Ecto neural progenitor cell (in vitro differentiated cells): Measurements from ENCODE around the gene PCDHA3.
"Not testable (repeated sequence)": the region's sequence is repeated elsewhere in the genome, so short reads cannot be mapped to it uniquely, and the experiment has no call there.

ENCODE experiments used
- DNase-seq: peaks from one replicate; pipeline ENCODE4 v3.0.0-alpha.2; 2018; ENCODE audit warnings: low spot score

The PCDHA3 gene

GRCh38 chr5:140821375-140822280 is 20.8 kb downstream of the PCDHA3 start, which contains the start of gene PCDHA5:
PCDHA5 (plus strand) TSS chr5:140821613.
- DNase-seq = no peak

DNA sequence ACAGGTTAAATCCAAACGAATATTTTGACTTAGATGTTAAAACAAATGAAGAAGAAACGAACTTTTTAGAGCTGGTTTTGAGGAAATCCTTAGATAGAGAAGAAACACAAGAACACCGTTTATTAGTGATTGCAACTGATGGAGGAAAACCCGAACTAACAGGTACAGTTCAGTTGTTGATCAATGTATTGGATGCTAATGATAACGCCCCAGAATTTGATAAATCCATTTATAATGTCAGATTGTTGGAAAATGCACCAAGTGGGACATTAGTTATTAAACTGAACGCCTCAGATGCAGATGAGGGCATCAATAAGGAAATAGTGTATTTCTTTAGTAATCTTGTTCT is 21.4 kb downstream of the PCDHA3 start:
- DNase-seq = no peak

DNA sequence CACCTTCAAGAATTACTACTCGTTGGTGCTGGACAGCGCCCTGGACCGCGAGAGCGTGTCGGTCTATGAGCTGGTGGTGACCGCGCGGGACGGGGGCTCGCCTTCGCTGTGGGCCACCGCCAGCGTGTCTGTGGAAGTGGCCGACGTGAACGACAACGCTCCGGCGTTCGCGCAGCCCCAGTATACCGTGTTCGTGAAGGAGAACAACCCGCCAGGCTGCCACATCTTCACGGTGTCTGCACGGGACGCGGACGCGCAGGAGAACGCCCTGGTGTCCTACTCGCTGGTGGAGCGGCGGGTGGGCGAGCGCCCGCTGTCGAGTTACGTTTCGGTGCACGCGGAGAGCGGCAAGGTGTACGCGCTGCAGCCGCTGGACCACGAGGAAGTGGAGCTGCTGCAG is 22.1 kb downstream of the PCDHA3 start:
- not testable (repeated sequence) for DNase-seq

DNA sequence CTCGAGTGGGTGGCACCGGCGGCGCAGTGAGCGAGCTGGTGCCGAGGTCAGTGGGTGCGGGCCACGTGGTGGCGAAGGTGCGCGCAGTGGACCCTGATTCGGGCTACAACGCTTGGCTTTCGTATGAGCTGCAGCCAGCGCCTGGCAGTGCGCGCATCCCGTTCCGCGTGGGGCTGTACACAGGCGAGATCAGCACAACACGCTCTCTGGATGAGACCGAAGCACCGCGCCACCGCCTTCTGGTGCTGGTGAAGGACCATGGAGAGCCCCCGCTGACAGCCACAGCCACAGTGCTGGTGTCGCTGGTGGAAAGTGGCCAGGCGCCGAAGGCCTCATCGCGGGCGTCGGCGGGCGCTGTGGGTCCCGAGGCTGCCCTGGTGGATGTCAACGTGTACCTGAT is 22.6 kb downstream of the PCDHA3 start:
- no peak for DNase-seq

DNA sequence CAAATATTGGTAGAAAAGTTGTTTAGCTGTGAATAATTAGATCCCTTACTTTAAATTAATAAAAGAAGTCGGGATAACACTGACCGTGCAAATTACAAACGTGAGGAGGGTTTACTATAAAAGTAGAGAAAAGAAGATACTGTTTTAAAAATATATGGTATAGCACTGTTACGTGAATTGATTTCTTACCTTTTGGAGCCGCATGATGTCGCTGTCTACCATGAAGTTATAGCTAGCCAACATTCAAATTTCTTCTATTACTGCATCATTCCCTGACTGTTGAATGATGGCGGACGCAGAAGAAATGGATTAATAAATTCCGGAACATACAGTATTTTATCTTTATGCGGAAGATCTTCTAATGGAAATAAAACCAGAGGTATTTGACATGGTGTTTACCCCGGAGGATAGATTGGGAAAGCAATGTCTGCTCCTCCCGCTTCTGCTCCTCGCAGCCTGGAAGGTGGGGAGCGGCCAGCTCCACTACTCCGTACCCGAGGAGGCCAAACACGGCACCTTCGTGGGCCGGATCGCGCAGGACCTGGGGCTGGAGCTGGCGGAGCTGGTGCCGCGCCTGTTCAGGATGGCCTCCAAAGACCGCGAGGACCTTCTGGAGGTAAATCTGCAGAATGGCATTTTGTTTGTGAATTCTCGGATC is 27.0 kb downstream of the PCDHA3 start, which contains the start of gene PCDHA6:
TSS of gene PCDHA6 (plus strand) at position 257 of the 658 bp plus-strand sequence. CDS start at position 389, 132 bp downstream.
- no peak for DNase-seq

DNA sequence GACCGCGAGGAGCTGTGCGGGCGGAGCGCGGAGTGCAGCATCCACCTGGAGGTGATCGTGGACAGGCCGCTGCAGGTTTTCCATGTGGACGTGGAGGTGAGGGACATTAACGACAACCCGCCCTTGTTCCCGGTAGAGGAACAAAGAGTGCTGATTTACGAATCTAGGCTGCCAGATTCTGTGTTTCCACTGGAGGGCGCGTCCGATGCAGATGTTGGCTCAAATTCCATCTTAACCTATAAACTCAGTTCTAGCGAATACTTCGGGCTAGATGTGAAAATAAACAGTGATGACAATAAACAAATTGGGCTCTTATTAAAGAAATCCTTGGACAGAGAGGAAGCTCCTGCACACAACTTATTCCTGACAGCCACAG is 27.5 kb downstream of the PCDHA3 start:
- no peak for DNase-seq

DNA sequence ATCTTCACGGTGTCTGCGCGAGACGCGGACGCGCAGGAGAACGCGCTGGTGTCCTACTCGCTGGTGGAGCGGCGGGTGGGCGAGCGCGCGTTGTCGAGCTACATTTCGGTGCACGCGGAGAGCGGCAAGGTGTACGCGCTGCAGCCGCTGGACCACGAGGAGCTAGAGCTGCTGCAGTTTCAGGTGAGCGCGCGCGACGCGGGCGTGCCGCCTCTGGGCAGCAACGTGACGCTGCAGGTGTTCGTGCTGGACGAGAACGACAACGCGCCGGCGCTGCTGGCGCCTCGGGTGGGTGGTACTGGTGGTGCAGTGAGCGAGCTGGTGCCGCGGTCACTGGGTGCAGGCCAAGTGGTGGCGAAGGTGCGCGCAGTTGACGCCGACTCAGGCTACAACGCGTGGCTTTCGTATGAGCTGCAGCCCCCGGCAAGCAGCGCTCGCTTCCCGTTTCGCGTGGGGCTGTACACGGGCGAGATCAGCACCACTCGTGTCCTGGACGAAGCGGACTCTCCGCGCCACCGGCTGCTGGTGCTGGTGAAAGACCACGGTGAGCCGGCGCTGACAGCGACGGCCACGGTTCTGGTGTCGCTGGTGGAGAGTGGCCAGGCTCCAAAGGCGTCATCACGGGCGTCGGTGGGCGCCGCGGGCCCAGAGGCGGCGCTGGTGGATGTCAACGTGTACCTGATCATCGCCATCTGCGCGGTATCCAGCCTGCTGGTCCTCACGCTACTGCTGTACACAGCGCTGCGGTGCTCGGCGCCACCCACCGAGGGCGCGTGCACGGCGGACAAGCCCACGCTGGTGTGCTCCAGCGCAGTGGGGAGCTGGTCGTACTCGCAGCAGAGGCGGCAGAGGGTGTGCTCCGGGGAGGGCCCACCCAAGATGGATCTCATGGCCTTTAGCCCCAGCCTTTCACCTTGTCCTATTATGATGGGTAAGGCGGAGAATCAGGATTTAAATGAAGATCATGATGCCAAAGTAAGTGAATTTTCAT is 28.9 kb downstream of the PCDHA3 start:
- not testable (repeated sequence) for DNase-seq

DNA sequence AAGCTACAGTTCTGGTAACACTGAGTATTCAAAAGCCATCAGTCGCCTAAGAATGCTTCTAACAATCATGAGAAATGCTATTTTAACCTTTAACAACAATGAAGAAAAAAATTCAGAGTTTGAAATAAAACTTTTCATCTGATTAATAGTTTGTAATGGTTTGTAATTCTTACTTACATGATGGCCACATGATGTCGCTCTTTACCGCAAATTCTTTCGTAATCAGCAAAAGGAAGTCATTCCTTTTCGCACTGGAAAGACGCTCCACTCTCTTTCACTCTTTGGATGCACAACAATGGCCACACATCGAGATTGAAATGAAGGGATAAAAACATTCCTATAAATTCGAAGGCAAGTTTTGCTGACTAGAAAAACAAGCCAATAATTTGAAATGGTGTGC is 33.1 kb downstream of the PCDHA3 start, which contains the start of gene PCDHA7:
TSS of gene PCDHA7 (plus strand) at position 277 of the 400 bp plus-strand sequence. CDS start at position 392, 115 bp downstream.
- no peak for DNase-seq

- DNase-seq = not testable (repeated sequence)
Measured at GRCh38 chr5:140834439-140835008, 33.7 kb downstream of the PCDHA3 start.

DNA sequence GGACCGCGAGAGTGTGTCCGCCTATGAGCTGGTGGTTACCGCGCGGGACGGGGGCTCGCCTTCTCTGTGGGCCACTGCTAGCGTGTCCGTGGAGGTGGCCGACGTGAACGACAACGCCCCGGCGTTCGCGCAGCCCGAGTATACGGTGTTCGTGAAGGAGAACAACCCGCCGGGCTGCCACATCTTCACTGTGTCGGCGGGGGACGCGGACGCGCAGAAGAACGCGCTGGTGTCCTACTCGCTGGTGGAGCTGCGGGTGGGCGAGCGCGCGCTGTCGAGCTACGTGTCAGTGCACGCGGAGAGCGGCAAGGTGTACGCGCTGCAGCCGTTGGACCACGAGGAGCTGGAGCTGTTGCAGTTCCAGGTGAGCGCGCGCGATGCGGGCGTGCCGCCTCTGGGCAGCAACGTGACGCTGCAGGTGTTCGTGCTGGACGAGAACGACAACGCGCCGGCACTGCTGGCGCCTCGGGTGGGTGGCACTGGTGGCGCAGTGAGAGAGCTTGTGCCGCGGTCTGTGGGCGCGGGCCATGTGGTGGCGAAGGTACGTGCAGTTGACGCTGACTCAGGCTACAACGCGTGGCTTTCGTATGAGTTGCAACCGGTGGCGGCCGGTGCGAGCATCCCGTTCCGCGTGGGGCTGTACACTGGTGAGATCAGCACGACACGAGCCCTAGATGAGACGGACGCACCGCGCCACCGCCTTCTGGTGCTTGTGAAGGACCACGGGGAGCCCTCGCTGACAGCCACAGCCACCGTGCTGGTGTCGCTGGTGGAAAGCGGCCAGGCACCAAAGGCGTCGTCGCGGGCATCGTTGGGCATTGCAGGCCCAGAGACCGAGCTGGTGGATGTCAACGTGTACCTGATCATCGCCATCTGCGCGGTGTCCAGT is 35.0 kb downstream of the PCDHA3 start:
- no peak for DNase-seq

DNA sequence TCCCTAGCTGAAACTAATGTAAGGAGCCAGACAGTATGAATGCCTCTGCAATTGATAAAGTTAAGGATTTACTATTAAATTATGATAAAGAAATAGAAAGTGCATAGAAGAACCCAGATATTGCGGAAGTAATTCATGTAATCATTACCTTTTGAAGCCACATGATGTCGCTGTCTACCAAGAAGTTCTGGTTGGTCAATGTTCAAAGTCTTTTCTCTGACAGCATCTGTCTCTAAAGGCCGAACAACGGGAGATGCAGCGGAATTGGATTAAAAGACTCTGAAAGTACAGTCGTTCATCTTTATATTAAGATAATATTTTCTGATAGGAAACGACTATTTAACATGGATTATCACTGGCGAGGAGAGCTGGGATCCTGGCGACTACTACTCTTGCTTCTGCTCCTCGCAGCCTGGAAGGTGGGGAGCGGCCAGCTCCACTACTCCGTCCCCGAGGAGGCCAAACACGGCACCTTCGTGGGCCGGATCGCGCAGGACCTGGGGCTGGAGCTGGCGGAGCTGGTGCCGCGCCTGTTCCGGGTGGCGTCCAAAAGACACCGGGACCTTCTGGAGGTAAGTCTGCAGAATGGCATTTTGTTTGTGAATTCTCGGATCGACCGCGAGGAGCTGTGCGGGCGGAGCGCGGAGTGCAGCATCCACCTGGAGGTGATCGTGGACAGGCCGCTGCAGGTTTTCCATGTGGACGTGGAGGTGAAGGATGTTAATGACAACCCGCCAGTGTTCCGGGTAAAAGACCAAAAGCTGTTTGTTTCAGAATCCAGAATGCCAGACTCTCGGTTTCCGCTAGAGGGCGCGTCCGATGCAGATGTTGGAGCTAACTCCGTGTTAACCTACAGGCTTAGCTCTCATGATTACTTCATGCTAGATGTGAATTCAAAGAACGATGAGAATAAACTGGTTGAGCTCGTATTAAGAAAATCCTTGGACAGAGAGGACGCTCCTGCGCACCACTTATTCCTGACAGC is 40.4 kb downstream of the PCDHA3 start, which contains the start of gene PCDHA8:
TSS of gene PCDHA8 (plus strand) at position 210 of the 985 bp plus-strand sequence. CDS start at position 345, 135 bp downstream.
- DNase-seq = no peak

DNA sequence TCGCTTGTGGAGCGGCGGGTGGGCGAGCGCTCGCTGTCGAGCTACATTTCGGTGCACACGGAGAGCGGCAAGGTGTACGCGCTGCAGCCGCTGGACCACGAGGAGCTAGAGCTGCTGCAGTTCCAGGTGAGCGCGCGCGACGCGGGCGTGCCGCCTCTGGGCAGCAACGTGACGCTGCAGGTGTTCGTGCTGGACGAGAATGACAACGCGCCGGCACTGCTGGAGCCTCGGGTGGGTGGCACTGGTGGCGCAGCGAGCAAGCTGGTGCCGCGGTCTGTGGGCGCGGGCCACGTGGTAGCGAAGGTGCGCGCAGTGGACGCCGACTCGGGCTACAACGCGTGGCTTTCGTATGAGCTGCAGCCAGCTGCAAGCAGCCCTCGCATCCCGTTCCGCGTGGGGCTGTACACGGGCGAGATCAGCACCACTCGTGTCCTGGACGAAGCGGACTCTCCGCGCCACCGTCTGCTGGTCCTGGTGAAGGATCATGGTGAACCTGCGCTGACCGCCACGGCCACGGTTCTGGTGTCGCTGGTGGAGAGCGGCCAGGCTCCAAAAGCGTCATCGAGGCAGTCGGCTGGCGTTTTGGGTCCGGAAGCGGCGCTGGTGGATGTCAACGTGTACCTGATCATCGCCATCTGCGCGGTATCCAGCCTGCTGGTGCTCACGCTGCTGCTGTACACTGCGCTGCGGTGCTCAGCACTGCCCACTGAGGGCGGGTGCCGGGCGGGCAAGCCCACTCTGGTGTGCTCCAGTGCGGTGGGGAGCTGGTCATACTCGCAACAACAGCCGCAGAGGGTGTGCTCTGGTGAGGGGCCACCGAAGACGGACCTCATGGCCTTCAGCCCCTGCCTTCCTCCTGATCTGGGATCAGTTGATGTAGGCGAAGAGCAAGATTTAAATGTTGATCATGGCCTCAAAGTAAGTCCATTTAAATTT is 42.2 kb downstream of the PCDHA3 start:
- no peak for DNase-seq

DNA sequence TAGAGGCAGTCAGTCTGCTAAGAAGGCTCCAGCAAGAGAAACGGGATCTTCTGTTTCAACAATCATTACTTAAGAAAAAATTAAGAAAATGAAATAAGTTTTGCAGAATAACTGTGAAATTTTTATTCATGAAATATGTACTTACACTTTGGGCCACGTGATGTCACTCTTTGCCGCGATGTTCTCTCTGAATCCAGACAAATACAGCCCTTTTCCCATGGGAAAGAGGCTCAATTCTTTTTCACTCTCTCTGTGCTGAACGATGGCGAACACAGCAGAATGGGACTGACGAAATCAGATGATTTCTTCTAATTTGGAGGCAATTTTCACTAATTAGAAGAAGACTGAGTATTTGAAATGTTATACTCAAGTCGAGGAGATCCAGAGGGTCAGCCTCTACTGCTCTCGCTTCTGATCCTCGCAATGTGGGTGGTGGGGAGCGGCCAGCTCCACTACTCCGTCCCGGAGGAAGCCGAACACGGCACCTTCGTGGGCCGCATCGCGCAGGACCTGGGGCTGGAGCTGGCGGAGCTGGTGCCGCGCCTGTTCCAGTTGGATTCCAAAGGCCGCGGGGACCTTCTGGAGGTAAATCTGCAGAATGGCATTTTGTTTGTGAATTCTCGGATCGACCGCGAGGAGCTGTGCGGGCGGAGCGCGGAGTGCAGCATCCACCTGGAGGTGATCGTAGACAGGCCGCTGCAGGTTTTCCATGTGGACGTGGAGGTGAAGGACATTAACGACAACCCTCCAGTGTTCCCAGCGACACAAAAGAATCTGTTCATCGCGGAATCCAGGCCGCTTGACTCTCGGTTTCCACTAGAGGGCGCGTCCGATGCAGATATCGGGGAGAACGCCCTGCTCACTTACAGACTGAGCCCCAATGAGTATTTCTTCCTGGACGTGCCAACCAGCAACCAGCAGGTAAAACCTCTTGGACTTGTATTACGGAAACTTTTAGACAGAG is 47.6 kb downstream of the PCDHA3 start, which contains the start of gene PCDHA9:
TSS of gene PCDHA9 (plus strand) at position 244 of the 964 bp plus-strand sequence. CDS start at position 358, 114 bp downstream.
- not testable (repeated sequence) for DNase-seq

- not testable (repeated sequence) for DNase-seq
Measured at GRCh38 chr5:140849831-140850634, 49.2 kb downstream of the PCDHA3 start.
